Measurements from ENCODE around the gene SPATA31D3. TPM values are rescaled to one million over a fixed set of nuclear protein-coding genes. Genes with fewer than 3 reads are reported as not detected.

Gene SPATA31D3
- total and polyA plus RNA-seq, 2 of the 8 experiments (the other 6 are each of a cell fraction or from before 2014, with no cell fraction given) = not detected

GRCh38 chr9:81902196-81902595 lies 41.1 kb upstream of the SPATA31D3 start:
- no peak overlapping the region for H4K91ac ChIP-seq (replicated peaks; ENCODE audit: insufficient read length, low read length)
- H2AFZ ChIP-seq (ENCODE audit: low read length) = no peak overlapping the region
- no peak overlapping the region for H4K5ac ChIP-seq (ENCODE audit: insufficient read length, low read depth, low read length)
- no peak overlapping the region for H2BK12ac ChIP-seq (ENCODE audit: low read depth, low read length)
- no peaks in the 10 kb centered on the region for H3K27me3 ChIP-seq (replicated peaks in 1 of 4; ENCODE audit: control insufficient read depth in 3 of 4, extremely low read depth in 1 of 4, insufficient read depth in 3 of 4, low read length in 3 of 4)
- no peaks in the 10 kb centered on the region for H3K79me2 ChIP-seq (ENCODE audit: control insufficient read depth in 1 of 2, insufficient read depth in 2 of 2, low read length in 2 of 2)
- H2BK20ac ChIP-seq (ENCODE audit: low read length) = no peak overlapping the region
- H3K79me1 ChIP-seq (ENCODE audit: low read depth, low read length) = no peaks in the 10 kb centered on the region
- H2BK5ac ChIP-seq (ENCODE audit: low read depth, low read length) = no peak overlapping the region
- no peak for DNase-seq (ENCODE audit: low read depth in 1 of 2, low spot score in 2 of 2)
- H3K4me3 ChIP-seq (ENCODE audit: extremely low read depth in 1 of 4, insufficient read depth in 2 of 4, low read depth in 3 of 4, low read length in 4 of 4) = no peak overlapping the region
- no peak overlapping the region for H4K8ac ChIP-seq (ENCODE audit: extremely low read depth, insufficient read depth, low read length)
- no peak overlapping the region for H3K14ac ChIP-seq (ENCODE audit: insufficient read length)
- H3K9ac ChIP-seq (replicated peaks in 1 of 4; ENCODE audit: extremely low read depth in 1 of 4, low read depth in 3 of 4, low read length in 3 of 4) = no peak overlapping the region
- H3K4ac ChIP-seq (replicated peaks; ENCODE audit: insufficient read length, low read depth, low read length) = no peak overlapping the region
- no peaks in the 10 kb centered on the region for H3K9me3 ChIP-seq (ENCODE audit: insufficient read depth in 2 of 2, low read depth in 1 of 2, low read length in 1 of 2)
- no peak overlapping the region for H2BK120ac ChIP-seq (replicated peaks; ENCODE audit: low read depth, low read length)
- no peak overlapping the region for H3K4me2 ChIP-seq (ENCODE audit: insufficient read depth in 1 of 2, low read depth in 2 of 2, low read length in 2 of 2)
- CTCF ChIA-PET (ENCODE audit: partially characterized antibody) = no interaction called here
- no peaks in the 10 kb centered on the region for H3K36me3 ChIP-seq (ENCODE audit: control insufficient read depth in 2 of 4, insufficient read depth in 4 of 4, low read length in 3 of 4)
- no peak for FAIRE-seq
- H3K23me2 ChIP-seq (ENCODE audit: low read depth, low read length) = no peaks in the 10 kb centered on the region; the same call in 1 of the 2 replicates
- no peak overlapping the region for H2BK15ac ChIP-seq (ENCODE audit: low read length)
- H3K27ac ChIP-seq (ENCODE audit: low read depth, low read length) = no peak overlapping the region
- POLR2A ChIA-PET (ENCODE audit: partially characterized antibody) = no interaction called here
- no peak overlapping the region for H2AK5ac ChIP-seq (ENCODE audit: low read depth, low read length)
- peaks cover 0 to 3% (median 0%) of the 10 kb centered on the region in 4 experiments; a peak in 2 of 7 replicates for H3K4me1 ChIP-seq (replicated peaks in 1 of 4; ENCODE audit: control insufficient read depth in 3 of 4, insufficient read depth in 4 of 4, low read length in 3 of 4)
- H3K23ac ChIP-seq (ENCODE audit: insufficient read length) = no peak overlapping the region
- H4K20me1 ChIP-seq (replicated peaks in 1 of 2; ENCODE audit: control insufficient read depth in 1 of 2, insufficient read depth in 2 of 2, low read length in 2 of 2) = no peaks in the 10 kb centered on the region
- no peak overlapping the region for H3K56ac ChIP-seq (replicated peaks; ENCODE audit: insufficient read length, low read depth, low read length)
- H3K18ac ChIP-seq (ENCODE audit: extremely low read depth, low read length) = no peak overlapping the region
- 88% methylated on average over 2 of the region's 2 CpGs; no CpG with 5 or more reads in 1 of the 2 experiments for WGBS, 2 experiments (ENCODE audit: extremely low coverage in 1 of 2, insufficient coverage in 1 of 2, insufficient read length in 1 of 2, insufficient replicate concordance in 2 of 2, low coverage in 1 of 2, low lambda C conversion rate in 2 of 2, missing lambda C conversion rate in 1 of 2)
- TF ChIP-seq TCF12 (IDR thresholded peaks at IDR 0.05; ENCODE audit: low read depth, low read length) = no peak
- no peak for TF ChIP-seq SUZ12 (IDR thresholded peaks at IDR 0.05; ENCODE audit: low read length)
- TF ChIP-seq CTBP2 (IDR thresholded peaks at IDR 0.05; ENCODE audit: borderline replicate concordance, insufficient read depth, insufficient read length, low read length) = no peak

Measured in H1 (cell line).